Hepatic stellate cell (primary cell): ENCODE results near the gene SRC.

ENCODE experiments used
- DNase-seq: peaks from one replicate; pipeline ENCODE4 v3.0.0; 2011; ENCODE audit warnings: low spot score

The SRC gene

DNA sequence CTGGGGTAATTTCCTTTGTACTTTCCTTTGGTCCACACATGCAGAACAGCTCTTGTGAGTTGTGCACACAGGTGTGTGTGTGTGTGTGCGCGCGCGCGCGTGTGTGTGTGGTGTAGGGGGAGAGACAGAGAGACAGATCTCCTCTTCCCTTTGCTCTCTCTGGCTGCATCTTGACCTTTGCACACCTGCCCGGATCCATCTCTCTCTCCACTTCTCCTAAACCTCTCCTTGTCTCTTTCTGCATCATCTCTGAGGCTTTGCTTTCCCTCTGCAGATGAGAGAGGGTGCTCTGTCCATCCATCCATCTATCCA, 67.0 kb downstream of the SRC start:
- DNase-seq: no peak

DNA sequence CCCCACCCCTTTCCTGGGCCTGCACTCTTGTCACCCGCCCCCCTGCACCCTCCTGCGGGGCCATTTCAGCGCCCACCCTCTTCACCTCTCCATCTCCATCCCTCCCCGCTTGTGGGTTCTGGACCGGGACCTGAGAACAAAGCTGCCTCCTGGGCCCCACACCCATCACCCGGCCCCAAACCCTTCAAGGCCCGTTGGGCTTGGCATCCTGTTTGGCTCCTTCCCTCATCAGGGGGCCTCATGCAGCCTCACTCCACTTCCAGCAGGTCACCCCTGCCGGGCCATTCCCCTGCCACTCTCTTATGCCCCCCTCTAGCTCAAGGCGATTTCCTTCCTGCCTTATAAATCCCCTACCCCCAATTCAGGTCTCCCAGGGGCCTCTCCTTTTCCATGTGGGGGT, 67.4 kb downstream of the SRC start:
- no peak for DNase-seq

DNA sequence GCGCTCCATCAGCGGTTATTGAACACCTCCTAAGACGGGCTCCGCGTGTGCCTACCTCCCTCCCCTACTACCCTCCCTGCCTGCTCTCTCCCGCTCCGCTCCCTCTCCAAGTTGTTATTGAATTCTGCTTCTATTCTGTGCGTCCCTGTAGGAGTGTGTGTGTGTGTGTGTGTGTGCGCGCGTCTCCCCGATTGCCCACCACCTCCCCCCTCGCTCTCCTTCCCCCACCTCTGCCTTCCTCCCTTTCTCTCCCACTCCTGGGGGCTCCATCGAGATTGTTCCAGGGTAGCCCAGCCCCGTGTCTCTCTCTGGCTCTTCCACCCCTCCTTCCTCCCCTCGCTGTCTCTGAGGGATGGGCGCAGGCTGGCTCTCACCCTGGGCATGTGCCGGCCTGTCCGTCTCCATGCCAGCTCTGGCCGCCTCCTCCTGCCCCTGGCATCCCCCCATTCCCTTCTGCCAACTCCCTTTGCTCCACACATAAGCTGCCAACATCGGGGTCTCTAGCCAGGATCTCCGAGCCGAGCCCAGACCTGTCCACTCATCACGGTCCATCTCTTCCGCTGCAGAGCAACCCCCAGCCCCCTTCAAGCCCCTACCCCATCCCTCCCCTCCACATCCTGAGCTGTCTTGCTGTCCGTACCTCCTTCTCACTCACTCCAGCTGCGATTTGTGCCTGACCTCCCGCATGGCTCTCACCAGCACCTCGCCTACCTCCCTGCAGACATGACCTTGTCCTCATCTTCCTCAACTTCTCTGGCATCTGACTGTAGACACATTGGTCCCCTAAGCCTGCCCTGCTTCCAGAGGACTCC, 68.5 kb downstream of the SRC start:
- no peak for DNase-seq

DNA sequence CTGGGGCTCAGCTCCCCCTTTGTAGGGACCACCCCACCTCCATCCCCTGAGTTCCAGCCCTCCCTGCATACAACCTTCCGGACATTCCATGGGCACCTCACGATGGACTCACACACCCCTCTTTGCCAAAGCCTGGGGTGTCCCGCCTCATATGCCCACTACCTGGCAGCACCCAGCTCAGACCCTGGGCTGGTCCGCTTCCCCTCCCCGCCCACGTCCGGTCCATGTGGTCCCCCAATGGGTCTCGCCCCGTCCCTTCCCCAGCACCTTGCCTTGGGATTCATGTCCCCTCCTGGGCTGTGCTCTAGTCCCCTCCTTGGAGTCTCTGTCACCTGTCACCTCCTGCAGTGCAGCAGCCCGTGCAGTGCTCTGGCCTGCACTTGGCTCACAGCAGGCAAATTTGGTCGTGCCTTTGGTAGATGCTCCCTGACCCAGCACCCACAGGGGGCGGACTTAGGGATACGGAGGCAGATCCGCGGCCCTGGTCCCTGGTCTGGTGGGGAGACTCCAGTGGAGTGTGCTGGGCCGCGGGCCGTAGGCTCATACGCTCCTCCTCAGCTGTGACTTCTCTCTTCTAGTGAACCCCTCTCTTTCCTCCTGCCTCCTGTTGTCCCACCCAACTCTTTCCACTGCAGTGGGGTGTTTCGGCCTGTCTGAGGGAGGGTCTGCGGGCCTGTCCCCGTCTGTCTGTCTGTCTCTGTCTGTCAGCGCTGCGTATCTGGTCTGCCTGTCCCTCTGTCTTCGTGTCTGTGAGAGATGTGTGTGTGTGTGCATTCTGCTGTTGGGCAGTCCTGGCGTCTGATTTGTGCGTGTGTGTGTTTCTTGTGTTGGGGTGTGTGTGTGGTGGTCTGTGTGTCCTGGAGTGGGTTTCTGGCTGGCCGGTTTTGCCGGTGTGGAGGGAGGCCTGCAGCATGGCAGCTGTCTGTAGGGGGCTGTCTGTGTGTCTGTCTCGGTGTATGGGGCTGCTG, 69.5 kb downstream of the SRC start:
- no peak for DNase-seq

DNA sequence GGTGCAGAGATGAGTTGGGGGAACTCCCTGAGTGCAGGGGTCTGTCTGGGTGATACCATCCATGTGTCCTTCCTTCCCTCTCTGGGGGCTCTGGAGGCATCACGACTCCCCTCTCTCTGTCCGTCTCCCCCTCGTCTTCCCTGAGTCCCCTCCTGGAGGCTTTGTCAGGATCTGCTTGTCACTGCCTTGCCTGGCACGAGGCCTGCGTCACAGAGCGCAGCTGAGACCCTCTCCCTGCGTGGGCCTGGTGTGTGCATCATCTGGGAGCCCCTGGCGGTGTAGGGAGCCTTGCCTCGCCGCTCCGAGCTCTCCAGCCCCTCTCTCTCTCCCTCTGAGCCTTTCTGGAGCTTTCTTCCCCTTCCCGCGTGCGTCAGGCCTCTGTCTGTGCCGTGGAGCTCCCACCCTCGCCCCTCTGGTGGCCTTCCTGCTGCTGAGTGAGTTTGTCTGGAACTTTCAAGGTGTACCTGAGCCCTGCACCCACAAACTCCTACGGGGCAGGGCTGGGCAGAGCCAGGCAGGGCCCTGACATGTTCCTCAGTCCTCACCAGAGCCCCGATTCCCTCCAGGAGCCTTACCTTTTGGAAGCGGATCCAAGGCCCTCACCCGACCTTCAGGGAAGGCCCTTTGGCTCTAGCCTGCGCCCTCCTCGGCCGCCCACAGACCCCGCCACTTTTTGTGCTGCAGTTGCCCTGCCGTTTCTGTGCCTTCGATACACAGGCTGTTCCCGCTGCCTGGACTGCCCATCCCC, 70.3 kb downstream of the SRC start:
- no peak for DNase-seq

DNA sequence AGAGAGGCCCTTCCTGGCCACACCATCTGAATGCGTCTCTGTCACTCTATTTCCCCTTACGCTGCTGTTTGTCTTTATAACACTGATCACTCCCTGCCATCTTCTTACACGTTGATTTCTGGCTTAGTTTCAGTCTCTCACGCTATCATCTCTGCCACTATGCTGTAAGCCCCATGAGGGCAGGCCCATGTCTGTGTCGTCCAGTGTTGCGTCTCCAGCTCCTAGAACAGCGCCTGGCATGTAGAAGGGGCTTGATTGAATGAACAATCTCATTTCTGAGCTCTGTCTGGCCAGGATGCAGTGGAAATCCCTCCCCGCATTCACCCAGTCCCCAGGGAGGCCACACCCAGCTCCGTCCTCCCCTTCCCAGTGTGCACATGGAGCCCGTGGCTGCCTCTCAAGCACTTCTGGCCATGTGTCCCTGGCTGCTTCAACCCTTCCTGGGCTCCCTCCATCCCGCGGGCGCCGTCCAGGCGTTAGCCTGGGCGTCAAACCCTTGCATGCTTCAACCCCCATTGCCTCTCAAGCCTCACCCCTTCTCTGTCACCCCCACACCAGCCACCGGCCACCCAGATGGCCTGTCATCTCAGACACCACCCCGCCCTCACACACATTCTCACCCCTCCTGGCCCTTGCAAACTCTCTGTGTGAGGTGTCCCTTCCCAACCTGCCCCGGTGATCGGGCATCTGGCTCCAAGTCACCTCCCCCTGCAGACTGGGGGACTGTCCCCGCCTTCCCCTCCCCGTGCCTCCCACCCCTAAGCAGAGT, 71.1 kb downstream of the SRC start:
- no peak for DNase-seq

DNA sequence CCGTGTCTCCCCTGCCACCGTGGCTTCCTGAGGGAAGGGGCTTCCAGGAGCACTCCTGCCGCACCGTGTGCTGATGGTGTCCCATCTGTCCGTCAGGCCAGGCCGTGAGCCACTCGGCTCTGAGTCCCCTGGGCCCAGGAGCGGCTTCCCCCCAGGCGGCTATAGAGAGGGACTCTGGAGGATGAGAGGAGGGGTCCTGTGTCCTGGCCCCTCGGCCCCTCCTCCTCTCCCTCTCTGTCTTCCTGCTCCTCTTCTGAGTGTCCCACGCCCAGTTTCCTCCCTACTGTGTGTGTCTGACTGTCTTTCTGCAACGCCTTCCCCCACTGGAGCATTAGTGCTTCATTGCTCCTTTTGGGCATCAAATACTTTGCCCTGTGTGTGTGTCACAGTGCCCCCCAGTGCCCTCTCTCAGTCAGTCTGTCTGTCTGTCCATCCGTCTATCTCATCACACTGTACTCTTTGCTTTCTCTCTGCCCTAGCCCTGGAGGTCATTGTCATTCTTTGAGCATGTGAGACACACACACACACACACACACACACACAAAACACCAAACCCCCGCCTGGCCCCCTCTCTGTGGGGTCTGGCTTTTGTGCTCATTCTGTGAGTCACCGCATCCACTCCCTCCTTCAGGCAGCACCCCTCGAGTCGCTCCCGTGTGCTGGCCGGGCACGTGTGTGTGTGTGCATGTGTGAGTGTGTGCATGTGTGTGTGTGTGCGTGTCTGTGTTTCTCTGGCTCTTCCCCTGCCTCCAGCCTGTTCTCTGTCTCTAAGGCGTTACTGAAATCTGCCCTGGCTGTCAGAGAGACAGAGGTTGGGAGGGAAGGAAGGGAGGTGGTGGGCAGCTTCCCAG, 71.9 kb downstream of the SRC start:
- DNase-seq: no peak

DNA sequence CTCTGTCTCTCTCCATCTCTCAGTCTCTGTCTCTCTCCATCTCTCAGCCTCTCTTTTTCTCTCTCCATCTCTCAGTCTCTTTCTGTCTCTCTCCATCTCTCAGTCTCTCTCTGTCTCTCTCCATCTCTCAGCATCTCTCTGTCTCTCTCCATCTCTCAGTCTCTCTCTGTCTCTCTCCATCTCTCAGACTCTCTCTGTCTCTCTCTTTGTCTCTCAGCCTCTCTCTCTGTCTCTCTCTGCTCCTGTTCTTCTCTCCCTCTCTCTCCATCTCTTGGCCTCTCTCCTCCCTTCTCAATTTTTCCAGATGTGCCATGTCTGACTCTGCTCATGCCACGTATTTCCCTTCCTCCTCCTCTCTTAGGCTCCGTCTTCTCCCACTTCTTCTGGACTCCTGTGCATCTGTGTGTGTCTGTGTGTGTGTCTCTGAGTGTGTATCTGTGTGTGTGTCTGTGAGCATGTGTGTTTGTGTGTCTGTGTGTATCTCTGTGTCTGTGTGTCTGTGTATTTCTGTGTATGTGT, 72.7 kb downstream of the SRC start:
- no peak for DNase-seq

DNA sequence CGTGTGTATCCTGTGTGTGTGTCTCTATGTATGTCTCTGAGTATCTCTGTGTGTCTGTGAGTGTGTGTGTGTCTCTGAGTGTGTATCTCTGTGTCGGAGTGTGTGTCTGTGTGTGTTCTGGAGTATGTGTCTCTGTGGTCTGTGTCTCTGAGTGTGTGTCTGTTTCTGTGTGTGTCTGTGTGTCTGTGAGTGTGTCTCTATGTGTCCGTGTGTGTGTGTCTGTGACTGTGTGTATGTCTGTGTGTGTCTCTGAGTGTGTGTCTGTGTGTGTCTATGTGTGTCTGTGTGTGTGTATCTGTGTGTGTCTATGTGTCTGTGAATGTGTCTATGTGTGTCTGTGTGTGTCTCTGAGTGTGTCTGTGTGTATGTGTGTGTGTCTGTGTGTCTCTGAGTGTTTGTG, 73.4 kb downstream of the SRC start:
- no peak for DNase-seq

DNA sequence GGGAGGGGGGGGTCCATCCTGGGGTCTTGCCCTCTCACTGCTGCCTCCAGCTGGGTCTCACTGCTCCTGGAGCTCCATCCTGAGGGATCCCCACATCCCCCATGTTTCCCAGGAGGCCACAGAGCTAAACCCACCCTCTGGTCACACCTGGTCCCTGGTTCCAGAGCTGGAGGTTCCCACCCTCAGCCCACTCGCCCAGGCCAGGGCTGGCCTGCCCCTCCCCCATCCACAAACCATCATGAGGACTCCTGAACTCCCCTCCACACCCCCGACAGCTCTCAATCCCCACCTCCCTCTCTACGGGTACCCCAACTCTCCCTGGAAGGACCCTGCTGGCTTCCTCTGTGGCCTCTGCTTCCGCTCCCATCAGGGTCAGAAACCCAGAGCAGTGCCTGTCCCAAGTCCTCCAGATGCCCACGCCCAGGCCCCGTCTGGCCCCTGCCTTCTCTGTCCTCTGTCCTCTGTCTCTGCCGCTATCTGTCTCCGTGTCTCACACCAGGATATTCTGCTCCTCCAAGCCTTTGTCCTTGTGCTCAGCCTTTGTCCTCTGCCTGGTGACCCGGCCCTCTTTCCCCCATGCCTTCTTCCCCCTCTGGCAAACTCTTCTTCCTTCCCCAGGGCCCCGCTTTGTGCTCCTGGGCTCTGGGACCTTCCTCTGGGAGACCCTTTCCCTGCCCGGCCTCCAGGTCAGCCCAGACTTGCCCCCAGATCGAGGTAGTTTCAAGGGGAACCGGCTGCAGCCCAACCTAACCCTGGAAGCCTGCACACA, 74.0 kb downstream of the SRC start:
- DNase-seq: no peak

DNA sequence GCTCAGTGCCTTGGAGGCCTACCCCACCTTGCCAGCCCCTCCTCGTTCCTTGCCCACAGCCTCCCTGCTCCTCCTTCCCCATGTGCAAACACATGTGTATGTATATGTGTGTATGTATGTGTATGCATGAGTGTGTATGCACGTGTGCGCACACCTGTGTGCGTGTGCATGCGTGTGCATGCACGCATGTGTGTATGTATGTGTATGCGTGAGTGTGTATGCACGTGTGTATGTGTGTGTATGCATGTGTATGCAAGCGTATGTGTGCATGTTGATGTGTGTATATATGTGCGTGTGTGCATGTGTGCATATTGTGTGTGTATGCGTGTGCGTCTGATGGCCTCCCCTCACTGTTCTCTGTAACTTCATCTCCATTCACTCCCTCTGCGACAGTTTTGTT, 74.7 kb downstream of the SRC start:
- DNase-seq: no peak

DNA sequence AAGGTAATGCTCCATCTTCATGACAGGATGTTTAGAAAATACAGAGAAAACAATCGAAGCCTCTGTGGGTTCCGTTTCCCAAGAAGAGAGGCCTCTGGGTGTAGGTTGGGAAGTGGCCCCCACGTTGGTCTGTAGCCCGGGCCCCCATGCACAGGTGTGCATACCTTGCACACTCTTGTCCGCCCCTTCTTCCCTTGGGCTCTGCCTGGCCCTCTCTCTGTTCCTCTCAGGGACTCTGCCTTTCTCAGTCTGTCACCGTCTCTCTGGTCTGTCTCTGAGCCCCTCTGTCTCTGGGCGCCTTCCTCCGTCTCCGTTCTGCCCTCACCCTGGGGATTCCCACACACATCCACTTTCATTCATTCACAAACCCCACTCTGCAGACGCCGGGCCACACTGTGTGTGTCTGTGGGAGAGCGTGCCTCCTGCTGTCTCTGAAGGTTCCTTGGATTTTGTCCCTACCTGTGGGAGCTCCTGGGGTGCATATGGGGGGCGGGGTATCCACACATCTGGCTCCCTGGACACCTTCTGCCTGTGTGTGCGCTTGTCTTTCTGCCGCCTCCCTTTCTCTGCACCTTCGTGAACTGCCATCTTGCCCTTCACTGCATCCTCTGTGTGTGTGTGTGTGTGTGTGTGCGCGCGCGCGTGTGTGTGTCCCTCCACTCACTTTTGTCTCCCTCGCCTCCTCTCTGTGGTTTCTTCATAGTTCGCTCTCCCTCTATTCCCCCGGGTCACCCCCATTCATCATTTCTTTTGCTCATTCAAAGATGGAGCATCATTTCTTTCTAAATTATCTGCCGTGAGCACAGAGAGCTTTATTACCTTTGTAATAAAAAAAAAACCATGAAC, 75.3 kb downstream of the SRC start:
- DNase-seq: no peak

DNA sequence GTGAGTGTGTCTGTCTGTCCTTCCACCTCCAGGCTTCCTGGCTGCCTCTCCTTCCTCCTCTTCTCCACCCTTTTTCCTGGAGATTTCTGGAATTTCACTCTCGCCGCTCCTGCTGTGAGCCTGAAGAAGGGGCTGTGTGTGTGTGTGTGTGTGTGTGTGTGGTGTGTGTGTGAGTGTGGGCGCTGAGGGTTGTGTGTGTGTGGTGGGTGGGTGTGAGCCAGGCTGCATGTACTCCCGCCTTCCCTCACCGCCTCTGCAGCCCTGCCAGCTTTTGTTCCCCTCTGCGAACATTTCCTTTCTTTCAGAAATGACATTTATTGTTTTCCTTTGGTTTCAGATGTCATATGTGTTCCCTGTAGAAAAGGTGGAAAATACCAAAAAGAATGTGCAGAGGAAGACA, 76.0 kb downstream of the SRC start:
- DNase-seq: no peak

DNA sequence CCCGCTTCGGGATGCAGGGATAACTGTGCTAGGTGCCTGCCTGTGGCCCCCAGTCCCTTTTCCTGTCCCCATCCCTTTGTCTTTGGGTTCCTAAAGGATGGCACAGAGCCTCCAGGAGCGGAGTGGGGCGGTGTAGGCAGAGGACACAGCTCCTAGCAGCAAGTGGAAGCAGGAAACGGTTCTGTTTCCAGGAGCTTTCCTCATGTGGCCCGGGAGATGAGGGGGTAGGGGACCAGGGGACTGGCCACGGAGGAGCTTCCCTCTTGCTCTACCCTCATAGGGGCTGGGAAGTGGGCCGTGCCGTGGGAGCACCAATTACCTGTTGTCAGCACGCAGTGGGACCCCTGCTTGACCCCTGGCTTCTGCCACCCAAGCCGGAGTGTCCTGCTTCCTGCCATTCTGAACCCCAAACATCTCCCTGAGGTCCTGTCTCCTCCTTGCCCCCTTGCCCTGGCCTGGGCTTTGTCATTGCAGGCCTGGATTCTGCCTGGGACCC, 76.9 kb downstream of the SRC start:
- no peak for DNase-seq

DNA sequence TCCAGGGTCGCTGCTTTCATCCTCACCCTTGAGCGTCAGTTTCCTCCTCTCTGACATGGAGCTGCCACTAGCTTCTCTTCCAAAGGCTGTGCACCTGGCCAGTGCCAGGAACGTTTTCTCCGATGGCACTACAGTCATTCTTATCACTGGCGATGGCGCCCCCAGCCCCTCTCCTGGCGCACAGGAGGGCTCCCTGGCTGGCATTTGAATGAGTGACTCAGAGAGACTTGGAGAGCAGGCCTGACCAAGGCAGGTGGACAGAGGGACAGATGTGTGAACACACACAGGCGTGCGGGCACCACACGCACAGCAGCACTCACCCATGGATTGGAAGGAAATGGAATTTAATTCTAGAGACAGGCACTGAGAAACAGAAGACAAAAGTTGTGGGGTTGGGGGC, 77.6 kb downstream of the SRC start:
- no peak for DNase-seq

DNA sequence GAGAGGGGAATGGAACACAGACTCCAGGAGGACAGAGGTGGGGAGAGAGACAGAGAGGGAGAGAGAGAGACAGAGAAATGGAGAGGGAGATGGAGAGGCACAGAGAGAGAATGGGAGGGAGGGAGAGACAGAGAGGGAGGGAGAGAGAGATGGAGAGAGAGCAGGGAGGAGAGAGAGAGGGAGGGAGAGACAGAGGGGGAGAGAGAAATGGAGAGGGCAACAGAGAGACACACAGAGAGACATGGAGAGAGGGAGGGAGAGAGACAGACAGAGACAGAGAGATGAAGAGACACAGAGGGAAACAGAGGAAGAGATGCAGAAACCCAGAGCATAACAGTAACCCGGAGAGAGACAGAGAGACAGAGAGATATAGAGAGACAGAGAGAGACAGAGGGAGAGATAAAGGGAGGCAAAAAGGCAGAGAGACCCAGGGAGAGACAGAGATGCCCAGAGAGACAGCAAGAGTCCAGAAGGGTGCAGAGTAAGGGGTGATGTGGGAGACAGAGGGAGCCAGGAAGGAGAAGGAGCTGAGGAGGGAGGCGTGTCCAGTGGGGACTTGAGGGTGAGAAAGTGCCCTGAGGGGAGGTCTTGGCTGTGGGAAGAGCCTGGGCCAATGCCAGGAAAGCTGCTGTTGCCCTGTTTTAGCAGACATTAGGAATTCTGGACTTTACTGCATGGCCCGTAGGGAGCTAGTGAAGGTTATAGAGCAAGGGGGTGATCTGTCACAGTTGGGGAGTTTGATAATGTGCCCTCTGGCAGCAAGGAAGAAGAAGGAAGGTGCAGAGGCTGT, 78.3 kb downstream of the SRC start:
- no peak for DNase-seq

DNA sequence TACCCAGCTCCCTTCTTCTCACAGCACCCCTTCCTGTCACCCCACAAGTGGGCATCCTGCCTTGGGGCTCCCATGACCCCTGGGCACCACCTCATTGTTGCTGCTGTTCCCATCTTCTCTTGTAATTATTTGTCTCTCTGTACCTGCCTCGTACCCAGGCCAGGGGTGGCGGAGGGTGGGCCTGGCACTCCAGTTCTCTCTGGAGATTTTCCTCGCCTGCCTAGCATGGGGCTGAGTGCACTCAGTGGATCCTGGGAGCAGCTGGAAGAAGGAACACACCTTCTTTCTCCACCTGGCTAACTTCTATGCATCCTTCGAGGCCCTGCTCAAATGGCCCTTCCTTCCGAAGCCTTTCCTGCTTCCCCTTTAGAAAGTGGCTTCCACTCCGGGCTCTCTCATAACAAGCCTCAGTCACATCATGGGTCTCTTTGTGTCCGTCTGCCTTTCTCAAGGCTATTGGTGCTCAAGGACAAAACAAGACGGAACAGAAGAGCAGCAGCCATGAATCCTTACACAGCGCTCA, 79.2 kb downstream of the SRC start:
- no peak for DNase-seq

DNA sequence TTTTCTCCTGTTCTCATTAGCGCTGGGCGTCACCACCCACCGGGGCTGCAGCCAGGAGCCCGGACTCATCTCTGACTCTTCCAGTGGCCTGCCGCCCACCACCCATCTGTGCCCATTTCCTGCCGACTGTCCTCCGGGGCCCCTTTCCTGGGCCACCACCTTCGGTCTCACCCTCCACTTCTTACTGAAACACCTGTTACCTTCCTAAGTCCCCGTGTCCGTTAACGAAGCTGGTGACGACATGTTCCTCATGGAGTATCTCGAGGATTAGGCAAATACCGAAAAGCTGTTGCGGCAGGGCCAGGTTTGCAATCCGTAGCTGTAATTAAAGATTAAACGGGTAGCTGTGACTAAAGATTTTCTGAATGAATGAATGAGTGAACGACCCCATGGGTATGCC, 80.2 kb downstream of the SRC start:
- DNase-seq: no peak
